ENCODE data around the gene CD84. TPM values are rescaled to one million over a fixed set of nuclear protein-coding genes. Genes with fewer than 3 reads are reported as not detected.
"Not testable (repeated sequence)": the region's sequence is repeated elsewhere in the genome, so short reads cannot be mapped to it uniquely, and the experiment has no call there.

The CD84 gene
- total RNA-seq, 1 experiment from 2014 or later: not detected

DNA sequence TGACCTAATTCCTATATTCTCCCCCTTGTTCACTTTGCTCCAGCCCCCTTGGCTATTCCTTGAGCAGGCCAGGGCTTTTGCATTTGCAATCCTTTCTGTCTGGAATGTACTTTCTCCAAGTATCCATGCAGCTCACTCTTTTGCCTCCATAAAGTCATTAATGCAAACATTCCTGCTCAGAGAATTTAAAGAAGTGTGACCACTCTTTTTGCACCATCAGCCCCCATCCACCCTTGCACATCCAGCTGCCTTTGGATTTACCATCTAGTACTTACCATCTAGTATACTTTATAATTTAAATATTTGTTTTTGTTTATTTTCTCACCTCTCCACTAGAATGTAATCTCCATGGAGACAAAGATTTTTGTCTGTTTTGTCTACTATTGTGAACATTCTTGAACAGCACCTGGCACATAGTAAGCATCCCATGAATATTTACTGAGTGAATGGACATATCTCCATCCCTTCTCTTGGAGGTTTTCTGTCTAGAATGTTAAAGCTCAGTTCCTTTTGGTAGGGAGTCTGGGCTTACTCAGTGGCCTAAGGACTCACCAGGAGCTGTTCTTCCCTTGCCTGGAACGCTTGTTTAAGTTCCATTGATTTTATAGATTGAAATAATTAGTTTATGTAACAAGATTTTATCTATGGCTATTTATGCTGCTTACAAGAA is 78.8 kb downstream of the CD84 start:
- Histone ChIP-seq H3K4me2 (ENCODE audit: low read length) (no peak overlapping the region), H3K4me3 (ENCODE audit: low read length) (no peak overlapping the region), H3K36me3 (ENCODE audit: low read depth, low read length) (no peaks in the 10 kb centered on the region), H2AFZ (ENCODE audit: low read length) (no peak overlapping the region), H3K4me1 (ENCODE audit: insufficient read depth, low read length) (no peaks in the 10 kb centered on the region), H4K20me1 (ENCODE audit: low read length) (no peaks in the 10 kb centered on the region), H3K27ac (ENCODE audit: low read length) (no peak overlapping the region), H3K9ac (ENCODE audit: low read length) (no peak overlapping the region), H3K27me3 (ENCODE audit: low read length) (peaks cover 22% of the 10 kb centered on the region), H3K9me3 (ENCODE audit: low read length) (0 out of 2 replicates have a peak, but pooled peaks cover 5% of the 10 kb centered on the region), H3F3A (ENCODE audit: low read length, unreplicated experiment) (no peaks in the 10 kb centered on the region), H3K79me2 (ENCODE audit: low read length) (no peaks in the 10 kb centered on the region), H3K9me2 (replicated peaks; ENCODE audit: low read length) (no peaks in the 10 kb centered on the region)
- ChIA-PET CTCF (no interaction called here), POLR2A (ENCODE audit: unreplicated experiment) (no interaction called here)
- ATAC-seq (no peak), DNase-seq (no peak)
- intact Hi-C loops (cut with micrococcal nuclease): no loop called here
- BruUV-seq (replicated peaks): no TSS peak
- no peak for TF ChIP-seq EZH2phosphoT487 (IDR thresholded peaks at IDR 0.05; ENCODE audit: borderline replicate concordance, low read length)
- TF ChIP-seq EZH2 (IDR thresholded peaks at IDR 0.05; ENCODE audit: low read length, unreplicated experiment): no peak
- TF ChIP-seq, protein P1, sequence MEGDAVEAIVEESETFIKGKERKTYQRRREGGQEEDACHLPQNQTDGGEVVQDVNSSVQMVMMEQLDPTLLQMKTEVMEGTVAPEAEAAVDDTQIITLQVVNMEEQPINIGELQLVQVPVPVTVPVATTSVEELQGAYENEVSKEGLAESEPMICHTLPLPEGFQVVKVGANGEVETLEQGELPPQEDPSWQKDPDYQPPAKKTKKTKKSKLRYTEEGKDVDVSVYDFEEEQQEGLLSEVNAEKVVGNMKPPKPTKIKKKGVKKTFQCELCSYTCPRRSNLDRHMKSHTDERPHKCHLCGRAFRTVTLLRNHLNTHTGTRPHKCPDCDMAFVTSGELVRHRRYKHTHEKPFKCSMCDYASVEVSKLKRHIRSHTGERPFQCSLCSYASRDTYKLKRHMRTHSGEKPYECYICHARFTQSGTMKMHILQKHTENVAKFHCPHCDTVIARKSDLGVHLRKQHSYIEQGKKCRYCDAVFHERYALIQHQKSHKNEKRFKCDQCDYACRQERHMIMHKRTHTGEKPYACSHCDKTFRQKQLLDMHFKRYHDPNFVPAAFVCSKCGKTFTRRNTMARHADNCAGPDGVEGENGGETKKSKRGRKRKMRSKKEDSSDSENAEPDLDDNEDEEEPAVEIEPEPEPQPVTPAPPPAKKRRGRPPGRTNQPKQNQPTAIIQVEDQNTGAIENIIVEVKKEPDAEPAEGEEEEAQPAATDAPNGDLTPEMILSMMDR (conservative IDR thresholded peaks at IDR 0.05; ENCODE audit: low read depth, low read length): no peak

DNA sequence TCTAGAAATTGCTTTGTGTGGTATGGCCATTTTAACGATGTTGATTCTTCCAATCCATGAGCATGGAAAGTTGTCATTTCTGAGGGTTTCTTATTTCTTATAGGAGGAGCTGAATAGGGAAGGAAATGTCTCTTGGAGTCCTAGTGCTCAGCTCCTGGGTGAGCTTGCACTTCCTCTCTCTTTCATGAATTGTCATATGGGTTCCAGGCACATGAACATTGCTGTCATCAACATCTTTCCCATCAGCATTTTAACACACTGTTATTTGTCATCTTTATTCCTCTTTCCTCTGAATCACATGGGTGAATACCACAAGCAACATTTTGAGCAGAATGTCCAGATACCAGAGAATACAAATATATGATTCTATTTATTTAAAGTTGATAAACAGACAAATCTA is 79.7 kb downstream of the CD84 start:
- Histone ChIP-seq H3K4me1 (ENCODE audit: insufficient read depth, low read length) (no peaks in the 10 kb centered on the region), H3F3A (ENCODE audit: low read length, unreplicated experiment) (no peaks in the 10 kb centered on the region), H3K4me2 (ENCODE audit: low read length) (no peak overlapping the region), H3K9me3 (ENCODE audit: low read length) (0 out of 2 replicates have a peak, but pooled peaks cover 5% of the 10 kb centered on the region), H3K36me3 (ENCODE audit: low read depth, low read length) (no peaks in the 10 kb centered on the region), H4K20me1 (ENCODE audit: low read length) (no peaks in the 10 kb centered on the region), H2AFZ (ENCODE audit: low read length) (no peak overlapping the region), H3K9ac (ENCODE audit: low read length) (no peak overlapping the region), H3K27ac (ENCODE audit: low read length) (no peak overlapping the region), H3K4me3 (ENCODE audit: low read length) (no peak overlapping the region), H3K27me3 (ENCODE audit: low read length) (peaks cover 21% of the 10 kb centered on the region), H3K9me2 (replicated peaks; ENCODE audit: low read length) (no peaks in the 10 kb centered on the region), H3K79me2 (ENCODE audit: low read length) (no peaks in the 10 kb centered on the region)
- ChIA-PET CTCF (no interaction called here), POLR2A (ENCODE audit: unreplicated experiment) (no interaction called here)
- intact Hi-C loops (cut with micrococcal nuclease): no loop called here
- ATAC-seq (no peak), DNase-seq (no peak)
- TF ChIP-seq EZH2 (IDR thresholded peaks at IDR 0.05; ENCODE audit: low read length, unreplicated experiment) (no peak), EZH2phosphoT487 (IDR thresholded peaks at IDR 0.05; ENCODE audit: borderline replicate concordance, low read length) (no peak)
- BruUV-seq (replicated peaks): no TSS peak

DNA sequence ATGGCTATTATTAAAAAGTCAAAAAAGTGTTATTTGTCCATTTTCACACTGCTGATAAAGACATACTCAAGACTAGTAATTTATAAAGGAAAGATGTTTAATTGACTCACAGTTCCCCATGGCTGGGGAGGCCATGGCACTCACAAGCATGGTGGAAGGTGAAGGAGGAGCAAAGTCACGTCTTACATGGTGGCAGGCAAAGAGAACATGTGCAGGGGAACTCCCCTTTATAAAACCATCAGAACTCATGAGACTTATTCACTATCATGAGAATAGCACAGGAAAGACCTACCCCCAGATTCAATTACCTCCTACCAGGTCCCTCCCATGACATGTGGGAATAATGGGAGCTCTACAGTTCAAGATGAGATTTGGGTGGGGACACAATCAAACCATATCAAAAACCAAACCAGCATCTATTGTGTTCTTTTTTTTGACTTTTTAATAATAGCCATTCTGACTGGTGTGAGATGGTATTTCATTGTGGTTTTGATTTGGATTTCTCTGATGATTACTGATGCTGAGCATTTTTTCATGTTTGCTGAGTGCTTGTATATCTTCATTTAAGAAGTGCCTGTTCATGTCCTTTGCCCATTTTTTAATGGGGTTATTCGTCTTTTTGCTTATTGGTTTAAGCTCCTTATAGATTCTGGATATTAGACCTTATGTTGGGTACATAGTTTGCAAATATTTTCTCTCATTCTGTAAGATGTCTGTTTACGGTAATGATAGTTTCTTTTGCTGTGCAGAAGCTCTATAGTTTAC is 80.8 kb downstream of the CD84 start:
- H4K20me1 ChIP-seq (ENCODE audit: low read length); DNase-seq; H3K4me3 ChIP-seq (ENCODE audit: low read length); H3K27ac ChIP-seq (ENCODE audit: low read length); H3K9ac ChIP-seq (ENCODE audit: low read length); BruUV-seq (replicated peaks); H3K36me3 ChIP-seq (ENCODE audit: low read depth, low read length); CTCF ChIA-PET; H3K4me2 ChIP-seq (ENCODE audit: low read length); H3F3A ChIP-seq (ENCODE audit: low read length, unreplicated experiment); intact Hi-C loops (cut with micrococcal nuclease); H3K4me1 ChIP-seq (ENCODE audit: insufficient read depth, low read length); POLR2A ChIA-PET (ENCODE audit: unreplicated experiment); H2AFZ ChIP-seq (ENCODE audit: low read length); H3K9me3 ChIP-seq (ENCODE audit: low read length); H3K79me2 ChIP-seq (ENCODE audit: low read length); H3K9me2 ChIP-seq (replicated peaks; ENCODE audit: low read length); ATAC-seq: not testable (repeated sequence)
- peaks cover 18% of the 10 kb centered on the region for H3K27me3 ChIP-seq (ENCODE audit: low read length)

Measured in PC-3 (cell line).